HG03571 (cell line): ENCODE measurements around the gene DUSP1.

ENCODE experiments used
- ATAC-seq: cut with Tn5 transposase; IDR thresholded peaks from one replicate; pipeline ENCODE4 v1.9.1; 2021; ENCODE audit not compliant: unreplicated experiment

Gene DUSP1

DNA sequence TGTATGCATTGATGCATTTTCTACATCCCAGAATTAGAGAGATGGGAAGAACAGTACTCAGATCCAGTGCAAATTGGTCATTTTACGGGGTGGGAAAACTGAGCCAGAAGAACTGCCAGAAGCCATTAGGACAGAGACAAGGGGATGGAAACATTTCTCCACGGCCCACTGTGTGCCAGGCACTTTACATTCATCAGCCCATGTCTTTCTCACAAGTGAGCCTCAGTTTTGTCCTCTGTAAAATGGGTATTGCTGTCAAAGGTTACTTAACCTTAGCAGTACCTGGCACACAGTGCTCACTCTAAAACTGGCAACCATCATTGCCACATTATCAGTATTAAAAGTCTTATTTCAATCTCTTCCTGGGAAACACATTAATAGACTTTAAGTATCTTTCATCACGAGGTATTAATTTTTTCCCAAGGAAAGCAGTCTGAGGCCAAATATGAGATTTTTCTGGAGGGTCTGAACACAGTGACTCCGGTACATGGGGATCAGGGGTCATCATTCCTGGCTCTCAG lies 5.2 kb downstream of the DUSP1 start:
- ATAC-seq: no peak

- peak; percentile 79 for ATAC-seq
Observed at GRCh38 chr5:172764861-172765765, 5.9 kb downstream of the DUSP1 start.

DNA sequence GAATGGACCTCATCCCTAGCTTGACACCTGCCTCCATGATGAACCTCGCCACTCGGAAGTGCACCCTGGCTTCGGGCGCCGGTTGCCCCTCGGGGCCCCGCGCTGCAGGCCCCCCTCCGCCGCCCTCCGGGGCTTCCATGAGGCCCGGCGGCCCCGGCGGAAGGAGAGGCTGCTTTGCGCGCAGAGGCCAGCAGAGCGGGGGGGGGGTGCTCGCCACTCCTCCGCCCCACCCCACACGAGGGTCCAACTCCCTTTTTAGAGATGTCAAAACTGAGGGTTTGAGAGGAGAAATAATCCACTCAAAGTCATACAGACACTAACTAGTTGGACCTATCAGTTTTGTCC lies 7.9 kb downstream of the DUSP1 start:
- no peak for ATAC-seq

DNA sequence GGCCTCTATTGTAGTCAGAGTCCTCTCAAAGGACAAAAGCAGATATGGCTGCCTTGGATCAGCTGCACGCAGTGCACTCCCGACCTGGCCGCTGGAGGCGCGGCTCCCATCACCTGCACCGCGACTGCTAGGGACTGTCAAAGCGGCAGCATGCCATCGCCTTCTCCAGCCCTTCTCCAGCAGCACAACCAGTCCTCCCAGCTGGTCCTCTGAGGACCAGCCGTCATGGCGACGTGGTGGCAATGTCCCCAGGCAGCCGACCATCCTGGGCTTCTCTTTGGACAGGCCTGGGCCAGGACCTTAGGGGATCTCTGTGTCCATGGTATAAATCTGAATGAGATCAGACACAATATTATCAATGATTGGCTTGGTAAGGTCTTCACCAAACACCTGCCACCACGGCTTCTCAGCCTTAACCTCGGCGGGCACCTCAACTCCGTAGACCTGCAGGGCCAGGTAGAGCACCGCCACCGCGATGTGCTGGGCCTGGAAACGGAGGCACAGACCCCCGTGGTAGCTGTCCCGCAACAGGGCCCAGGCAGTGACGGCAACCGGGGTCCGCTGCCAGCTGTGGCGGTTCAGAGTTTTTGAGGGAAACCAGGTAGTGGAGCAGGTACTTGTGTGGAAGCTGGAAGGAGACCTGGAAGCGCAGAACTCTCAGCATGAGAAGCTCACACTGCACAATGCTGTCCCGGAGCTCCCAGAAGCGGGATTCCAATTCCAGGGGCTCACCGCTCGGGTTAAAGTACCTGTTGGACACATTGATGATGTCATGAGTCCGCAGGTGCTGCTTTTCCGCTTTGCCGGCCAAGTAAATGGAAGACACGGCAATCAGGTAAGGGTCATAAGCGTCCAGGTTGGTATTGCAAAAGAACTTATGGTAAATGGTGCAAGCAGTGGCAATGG lies 8.5 kb downstream of the DUSP1 start:
- no peak for ATAC-seq

- no peak for ATAC-seq
Observed at GRCh38 chr5:172760959-172761358, 10.0 kb downstream of the DUSP1 start.

- no peak for ATAC-seq
Observed at GRCh38 chr5:172760136-172760535, 10.9 kb downstream of the DUSP1 start.

DNA sequence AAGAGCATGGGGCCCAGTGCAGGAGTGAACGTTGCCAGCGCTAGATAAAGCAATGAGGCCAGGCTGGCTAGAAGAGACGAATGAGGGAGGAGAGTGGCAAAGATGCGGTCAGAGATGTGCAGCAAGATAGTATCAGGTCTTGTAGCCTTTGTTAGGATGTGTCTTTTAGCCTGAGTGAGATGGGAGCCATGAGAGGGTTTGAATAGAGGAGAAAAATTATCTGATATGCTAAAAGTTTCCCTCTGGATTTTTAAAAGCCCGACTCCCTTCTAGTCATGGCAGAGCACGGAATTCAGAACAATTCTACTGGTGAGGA lies 12.2 kb downstream of the DUSP1 start:
- ATAC-seq: no peak

GRCh38 chr5:172758077-172758833 lies 12.7 kb downstream of the DUSP1 start:
- no peak for ATAC-seq

- ATAC-seq: no peak
Observed at GRCh38 chr5:172757394-172758010, 13.5 kb downstream of the DUSP1 start.

DNA sequence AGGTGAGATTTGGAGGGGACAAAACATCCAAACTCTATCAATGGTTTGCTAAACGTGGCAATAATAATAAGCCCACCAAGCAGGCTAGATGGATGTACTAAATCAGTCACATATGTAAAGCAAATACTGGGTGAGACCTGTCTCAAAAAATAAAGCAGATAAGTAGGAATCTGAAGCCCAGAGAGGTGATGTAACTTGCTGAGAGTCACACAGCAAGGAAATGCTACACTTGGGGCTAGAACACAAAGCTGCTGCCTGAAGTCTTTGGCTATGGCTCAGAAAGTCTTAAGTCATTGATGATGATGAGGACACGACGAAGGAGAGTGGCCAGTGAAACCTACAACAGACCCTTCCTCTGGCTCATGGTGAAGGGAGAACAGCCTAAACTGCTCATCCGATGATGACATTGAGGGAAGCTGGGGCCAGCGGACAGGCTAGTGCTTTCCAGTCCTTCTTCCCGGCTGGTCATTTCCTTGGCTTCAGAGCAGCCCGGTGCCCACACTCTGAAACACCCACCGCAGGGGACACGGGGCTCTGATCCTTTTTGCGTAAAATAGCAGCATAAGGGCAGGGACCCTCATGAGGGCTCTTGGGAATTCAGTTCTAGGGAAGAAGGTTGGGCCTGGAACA lies 14.1 kb downstream of the DUSP1 start:
- ATAC-seq: no peak

DNA sequence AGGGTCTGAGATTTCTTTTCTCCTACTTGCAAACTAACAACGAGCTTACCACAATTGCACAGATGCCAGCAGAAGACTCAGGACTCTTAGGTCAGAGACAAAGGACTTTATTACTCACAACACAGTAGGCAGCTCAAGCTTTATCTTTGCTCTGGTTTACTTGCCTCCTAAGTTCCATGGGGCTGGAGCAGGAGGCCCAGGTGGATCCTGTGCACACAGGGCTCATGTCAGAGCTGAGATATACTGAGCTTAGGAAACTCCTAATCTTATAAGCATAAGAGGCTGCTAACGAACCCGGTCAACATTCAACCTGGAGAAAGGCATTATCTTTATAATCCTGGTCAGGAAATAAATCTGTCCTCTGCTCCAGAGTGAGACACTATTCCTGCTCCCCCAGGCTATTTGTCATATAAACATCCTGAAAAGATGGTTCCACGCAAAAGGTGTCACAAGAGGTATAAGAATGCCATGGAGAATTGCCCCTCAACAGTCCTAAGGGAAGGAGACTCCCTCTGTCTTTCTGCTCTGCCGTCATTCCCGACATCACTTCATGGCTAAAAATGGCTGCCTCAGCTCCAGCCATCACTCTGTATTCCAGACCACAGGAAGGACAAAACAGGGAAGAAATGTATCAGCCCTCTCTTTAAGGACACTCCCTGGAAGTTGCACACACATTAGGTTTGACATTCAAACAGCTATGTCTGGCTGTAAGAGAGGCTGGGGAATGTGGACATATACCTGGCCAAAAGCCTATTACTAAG lies 16.2 kb downstream of the DUSP1 start:
- ATAC-seq: no peak

DNA sequence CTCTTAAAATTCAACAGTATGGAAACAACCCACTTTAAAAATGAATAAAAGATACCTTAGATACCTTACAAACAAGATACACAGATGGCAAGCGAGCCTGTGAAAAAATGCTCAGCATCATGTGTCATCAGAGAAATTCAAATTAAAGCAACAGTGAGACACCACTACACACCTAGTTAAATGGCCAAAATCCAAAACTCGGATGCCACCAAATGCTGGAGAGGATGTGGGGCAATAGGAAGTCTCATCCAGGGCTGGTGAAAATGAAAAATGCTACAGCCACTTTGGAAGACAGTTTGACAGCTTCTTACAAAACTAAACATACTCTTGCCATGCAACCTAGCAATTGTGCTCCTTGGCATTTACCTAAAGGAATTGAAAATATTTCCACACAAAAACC lies 17.9 kb downstream of the DUSP1 start:
- no peak for ATAC-seq

GRCh38 chr5:172751761-172752510 lies 19.1 kb downstream of the DUSP1 start:
- ATAC-seq: no peak

GRCh38 chr5:172749881-172750633 lies 20.9 kb downstream of the DUSP1 start:
- ATAC-seq: no peak

GRCh38 chr5:172749076-172749475 lies 21.9 kb downstream of the DUSP1 start:
- no peak for ATAC-seq

GRCh38 chr5:172748341-172748843 lies 22.6 kb downstream of the DUSP1 start:
- ATAC-seq: no peak

GRCh38 chr5:172747471-172747870 lies 23.5 kb downstream of the DUSP1 start:
- ATAC-seq: no peak

- no peak for ATAC-seq
Observed at GRCh38 chr5:172746725-172747124, 24.3 kb downstream of the DUSP1 start.
